ENCODE results near the gene CREB5.

The CREB5 gene

DNA sequence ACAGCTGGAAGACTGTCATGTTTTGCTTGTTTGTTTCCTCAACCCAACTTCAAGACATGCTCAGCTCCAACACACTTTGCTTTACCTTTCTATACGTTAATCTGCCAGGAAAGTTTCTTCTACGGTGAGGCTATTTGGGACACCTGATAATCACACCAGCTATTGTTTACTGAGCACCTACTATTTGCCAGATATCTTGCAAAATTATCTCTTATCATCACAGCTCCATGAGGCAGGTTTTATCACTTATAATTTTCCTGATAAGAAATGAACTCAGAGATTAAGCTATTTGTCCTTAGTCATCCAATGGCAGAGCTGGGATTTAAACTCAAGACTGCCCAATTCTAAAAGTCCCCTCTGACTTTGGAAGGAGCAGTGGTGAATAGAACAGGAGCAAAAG is 117.4 kb downstream of the CREB5 start:
- H3K4me2 ChIP-seq (ENCODE audit: low read depth, low read length, poor library complexity, severe bottlenecking) = no peak overlapping the region
- no peaks in the 10 kb centered on the region for H3F3A ChIP-seq (ENCODE audit: low read depth)
- H3K9ac ChIP-seq (ENCODE audit: low read depth, low read length, poor library complexity, severe bottlenecking) = no peak overlapping the region
- no peaks in the 10 kb centered on the region for H3K36me3 ChIP-seq (ENCODE audit: insufficient read depth, low read length)
- no peaks in the 10 kb centered on the region for H3K9me2 ChIP-seq (replicated peaks; ENCODE audit: low read depth, low read length)
- H3K4me1 ChIP-seq (ENCODE audit: insufficient read depth, low read length, poor library complexity, severe bottlenecking) = no peaks in the 10 kb centered on the region
- no peak overlapping the region for H2AFZ ChIP-seq (ENCODE audit: low read length)
- H3K9me3 ChIP-seq (ENCODE audit: insufficient read depth, low read depth, low read length) = no peaks in the 10 kb centered on the region; the same call in 1 of the 2 replicates
- TF ChIP-seq, protein P1, sequence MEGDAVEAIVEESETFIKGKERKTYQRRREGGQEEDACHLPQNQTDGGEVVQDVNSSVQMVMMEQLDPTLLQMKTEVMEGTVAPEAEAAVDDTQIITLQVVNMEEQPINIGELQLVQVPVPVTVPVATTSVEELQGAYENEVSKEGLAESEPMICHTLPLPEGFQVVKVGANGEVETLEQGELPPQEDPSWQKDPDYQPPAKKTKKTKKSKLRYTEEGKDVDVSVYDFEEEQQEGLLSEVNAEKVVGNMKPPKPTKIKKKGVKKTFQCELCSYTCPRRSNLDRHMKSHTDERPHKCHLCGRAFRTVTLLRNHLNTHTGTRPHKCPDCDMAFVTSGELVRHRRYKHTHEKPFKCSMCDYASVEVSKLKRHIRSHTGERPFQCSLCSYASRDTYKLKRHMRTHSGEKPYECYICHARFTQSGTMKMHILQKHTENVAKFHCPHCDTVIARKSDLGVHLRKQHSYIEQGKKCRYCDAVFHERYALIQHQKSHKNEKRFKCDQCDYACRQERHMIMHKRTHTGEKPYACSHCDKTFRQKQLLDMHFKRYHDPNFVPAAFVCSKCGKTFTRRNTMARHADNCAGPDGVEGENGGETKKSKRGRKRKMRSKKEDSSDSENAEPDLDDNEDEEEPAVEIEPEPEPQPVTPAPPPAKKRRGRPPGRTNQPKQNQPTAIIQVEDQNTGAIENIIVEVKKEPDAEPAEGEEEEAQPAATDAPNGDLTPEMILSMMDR (conservative IDR thresholded peaks at IDR 0.05; ENCODE audit: low read length) = no peak
- TF ChIP-seq EZH2phosphoT487 (IDR thresholded peaks at IDR 0.05; ENCODE audit: borderline replicate concordance) = no peak
- no peaks in the 10 kb centered on the region for H4K20me1 ChIP-seq (ENCODE audit: insufficient read depth, low read length, poor library complexity, severe bottlenecking)
- no peaks in the 10 kb centered on the region for H3K27me3 ChIP-seq (ENCODE audit: insufficient read depth, low read length, poor library complexity, severe bottlenecking)
- no peaks in the 10 kb centered on the region for H3K79me2 ChIP-seq (ENCODE audit: insufficient read depth, low read length)
- no peak overlapping the region for H3K4me3 ChIP-seq (ENCODE audit: low read length, poor library complexity, severe bottlenecking)

GRCh38 chr7:28530175-28530802 is 118.0 kb downstream of the CREB5 start:
- no peak overlapping the region for H2AFZ ChIP-seq (ENCODE audit: low read length)
- no peaks in the 10 kb centered on the region for H3K79me2 ChIP-seq (ENCODE audit: insufficient read depth, low read length)
- H3K36me3 ChIP-seq (ENCODE audit: insufficient read depth, low read length) = no peaks in the 10 kb centered on the region
- H3K4me2 ChIP-seq (ENCODE audit: low read depth, low read length, poor library complexity, severe bottlenecking) = no peak overlapping the region
- no peak overlapping the region for H3K4me3 ChIP-seq (ENCODE audit: low read length, poor library complexity, severe bottlenecking)
- H3K27me3 ChIP-seq (ENCODE audit: insufficient read depth, low read length, poor library complexity, severe bottlenecking) = no peaks in the 10 kb centered on the region
- no peaks in the 10 kb centered on the region; the same call in 1 of the 2 replicates for H3K9me3 ChIP-seq (ENCODE audit: insufficient read depth, low read depth, low read length)
- H3K4me1 ChIP-seq (ENCODE audit: insufficient read depth, low read length, poor library complexity, severe bottlenecking) = no peaks in the 10 kb centered on the region
- H3K9me2 ChIP-seq (replicated peaks; ENCODE audit: low read depth, low read length) = no peaks in the 10 kb centered on the region
- no peaks in the 10 kb centered on the region for H4K20me1 ChIP-seq (ENCODE audit: insufficient read depth, low read length, poor library complexity, severe bottlenecking)
- TF ChIP-seq EZH2phosphoT487 (IDR thresholded peaks at IDR 0.05; ENCODE audit: borderline replicate concordance) = no peak
- TF ChIP-seq, protein P1 (conservative IDR thresholded peaks at IDR 0.05; ENCODE audit: low read length) = no peak
- H3K9ac ChIP-seq (ENCODE audit: low read depth, low read length, poor library complexity, severe bottlenecking) = no peak overlapping the region
- H3F3A ChIP-seq (ENCODE audit: low read depth) = no peaks in the 10 kb centered on the region

GRCh38 chr7:28530803-28531175 is 118.5 kb downstream of the CREB5 start:
- Histone ChIP-seq H3K4me1 (ENCODE audit: insufficient read depth, low read length, poor library complexity, severe bottlenecking) (no peaks in the 10 kb centered on the region), H3K4me3 (ENCODE audit: low read length, poor library complexity, severe bottlenecking) (no peak overlapping the region), H3K9me3 (ENCODE audit: insufficient read depth, low read depth, low read length) (no peaks in the 10 kb centered on the region; the same call in 1 of the 2 replicates), H3K9ac (ENCODE audit: low read depth, low read length, poor library complexity, severe bottlenecking) (no peak overlapping the region), H3K4me2 (ENCODE audit: low read depth, low read length, poor library complexity, severe bottlenecking) (no peak overlapping the region), H3F3A (ENCODE audit: low read depth) (no peaks in the 10 kb centered on the region), H3K79me2 (ENCODE audit: insufficient read depth, low read length) (no peaks in the 10 kb centered on the region), H3K27me3 (ENCODE audit: insufficient read depth, low read length, poor library complexity, severe bottlenecking) (no peaks in the 10 kb centered on the region), H2AFZ (ENCODE audit: low read length) (no peak overlapping the region), H3K36me3 (ENCODE audit: insufficient read depth, low read length) (no peaks in the 10 kb centered on the region), H3K9me2 (replicated peaks; ENCODE audit: low read depth, low read length) (no peaks in the 10 kb centered on the region), H4K20me1 (ENCODE audit: insufficient read depth, low read length, poor library complexity, severe bottlenecking) (no peaks in the 10 kb centered on the region)
- TF ChIP-seq, protein P1 (conservative IDR thresholded peaks at IDR 0.05; ENCODE audit: low read length) = no peak
- no peak for TF ChIP-seq EZH2phosphoT487 (IDR thresholded peaks at IDR 0.05; ENCODE audit: borderline replicate concordance)

All from Loucy (cell line).